ENCODE data around the gene ENPP3.

Gene ENPP3

DNA sequence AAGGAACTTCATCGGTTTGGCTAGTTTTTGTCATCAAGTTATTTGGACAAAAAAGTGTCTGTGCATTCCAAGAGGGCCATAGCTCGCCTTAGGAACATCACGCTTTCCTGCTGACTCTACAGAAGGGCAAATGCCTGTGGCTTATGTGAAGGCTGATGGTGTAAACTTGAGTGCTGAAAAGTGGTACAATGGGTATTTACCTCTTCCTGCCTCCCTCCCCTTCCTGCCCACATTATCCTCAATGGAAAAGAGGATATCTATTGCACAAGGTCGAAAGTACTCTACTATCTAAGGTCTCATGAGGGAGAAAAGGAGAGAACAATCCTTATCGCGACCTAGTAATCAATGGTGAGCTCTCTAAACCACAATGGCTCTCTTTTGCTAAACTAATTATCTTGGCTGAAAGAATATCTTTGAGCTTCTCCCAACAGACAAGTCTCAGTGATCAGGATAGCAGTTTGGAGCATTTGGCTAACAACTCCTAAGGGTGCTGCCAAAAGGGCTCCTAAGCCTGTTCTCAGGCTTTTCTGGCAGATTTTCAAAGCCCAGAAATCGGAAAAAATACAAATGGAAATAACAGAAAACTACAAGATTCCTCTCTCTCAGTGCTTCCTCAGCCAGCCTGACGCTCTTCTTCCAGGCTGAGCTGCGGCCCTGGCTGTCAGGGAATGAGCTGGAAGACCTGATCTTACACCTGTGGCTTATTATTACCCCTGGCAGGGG lies 128.1 kb downstream of the ENPP3 start:
- no peak for DNase-seq (ENCODE audit: low spot score)

DNA sequence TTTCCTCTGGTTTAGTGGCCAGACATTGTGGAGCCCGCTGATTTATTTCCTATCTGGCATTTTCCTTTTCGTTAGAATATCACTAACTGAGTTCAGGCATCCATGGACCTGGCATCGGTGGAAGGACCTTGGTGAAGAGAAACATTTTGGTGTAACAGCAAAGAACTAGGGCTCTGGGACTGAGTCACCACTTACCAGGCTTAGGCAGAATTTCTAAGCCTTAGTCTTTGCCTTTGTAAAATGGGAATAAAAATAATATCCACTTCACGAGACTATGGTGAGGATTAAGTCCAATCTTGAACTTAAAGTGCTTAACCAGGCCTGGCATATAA lies 128.7 kb downstream of the ENPP3 start:
- DNase-seq (ENCODE audit: low spot score), result no peak

- no peak for DNase-seq (ENCODE audit: low spot score)
These were observed 129.5 kb downstream of the ENPP3 start for GRCh38 chr6:131766631-131767030.

DNA sequence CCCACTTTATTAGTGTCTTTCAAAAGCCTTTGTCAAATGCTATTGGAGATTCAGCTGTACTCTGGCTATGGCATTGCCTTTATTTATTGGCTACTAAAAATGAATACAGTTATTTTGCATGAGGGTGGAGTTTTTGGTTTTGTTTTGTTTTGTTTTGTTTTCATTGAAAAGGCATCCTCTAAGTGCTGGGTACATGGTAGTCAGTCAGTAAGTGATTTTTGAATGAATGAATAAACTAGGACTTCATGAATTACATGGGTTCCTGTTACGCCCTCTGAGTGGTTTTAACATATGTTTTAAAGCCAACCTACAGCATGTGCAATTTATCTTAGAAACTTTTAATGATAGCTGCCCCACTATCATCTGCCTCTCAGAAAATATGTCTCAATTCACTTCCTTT lies 131.9 kb downstream of the ENPP3 start:
- DNase-seq (ENCODE audit: low spot score), result no peak

GRCh38 chr6:131769385-131770141 lies 132.5 kb downstream of the ENPP3 start:
- DNase-seq (ENCODE audit: low spot score), result no peak

- DNase-seq (ENCODE audit: low spot score), result no peak
These were observed 133.7 kb downstream of the ENPP3 start for GRCh38 chr6:131770776-131771175.

GRCh38 chr6:131773284-131773950 lies 136.3 kb downstream of the ENPP3 start:
- no peak for DNase-seq (ENCODE audit: low spot score)

DNA sequence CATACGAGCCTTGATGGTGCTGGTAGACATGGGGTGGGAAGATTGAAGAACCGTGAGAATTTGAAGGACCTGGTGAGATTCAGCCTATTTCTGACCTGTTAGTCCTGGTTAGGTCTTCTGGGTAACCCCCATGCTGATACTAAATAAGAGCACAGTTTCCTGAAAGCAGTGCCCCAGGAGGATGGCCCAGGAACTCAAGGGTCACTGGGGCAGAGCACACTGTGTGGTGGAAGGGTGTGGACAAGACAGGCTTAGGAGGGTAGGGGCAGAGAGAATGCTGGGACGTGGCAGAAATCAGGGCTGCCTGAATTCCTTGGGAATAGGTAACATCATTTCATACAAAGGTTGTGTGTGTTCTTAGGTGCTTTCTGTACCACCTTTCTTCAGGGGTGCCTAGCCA lies 138.8 kb downstream of the ENPP3 start:
- no peak for DNase-seq (ENCODE audit: low spot score)

DNA sequence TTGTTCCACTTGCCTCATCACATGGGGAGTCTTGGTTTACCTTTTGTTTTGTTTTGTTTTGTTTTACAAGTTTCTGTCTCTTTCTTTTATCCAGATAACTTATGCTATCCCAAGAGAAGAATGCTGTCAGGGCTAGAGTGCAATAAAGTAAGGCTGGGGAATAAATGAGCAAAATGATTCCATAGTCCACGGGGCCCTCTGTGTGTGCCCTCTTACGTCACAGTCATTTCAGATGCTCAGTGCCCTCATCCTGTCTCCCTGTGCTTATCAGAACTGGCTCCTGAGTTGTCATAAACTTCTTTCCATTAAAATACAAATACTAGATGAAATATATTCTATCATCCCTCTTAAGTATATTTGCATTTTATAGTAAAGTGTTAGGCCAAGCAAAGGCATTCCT lies 139.9 kb downstream of the ENPP3 start:
- DNase-seq (ENCODE audit: low spot score), result no peak

DNA sequence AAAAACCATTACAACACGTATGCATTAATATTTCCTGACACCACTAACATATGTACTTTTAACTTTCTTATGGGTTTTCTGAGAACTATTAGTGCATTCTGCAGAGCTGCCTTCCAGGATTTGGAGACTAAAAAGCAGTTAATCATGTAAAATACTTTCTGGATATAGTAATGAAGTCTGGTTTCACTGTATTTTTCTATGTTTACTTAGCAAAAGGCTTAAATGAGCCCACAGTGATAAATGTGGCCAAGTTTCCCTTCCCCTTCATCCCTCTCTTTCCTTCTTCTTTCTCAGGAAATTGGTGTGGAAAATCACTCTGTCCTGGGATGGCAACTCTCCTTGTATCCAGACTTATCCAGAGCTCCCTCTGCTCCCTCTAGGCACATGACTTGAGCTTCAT lies 141.1 kb downstream of the ENPP3 start:
- DNase-seq (ENCODE audit: low spot score), result no peak

DNA sequence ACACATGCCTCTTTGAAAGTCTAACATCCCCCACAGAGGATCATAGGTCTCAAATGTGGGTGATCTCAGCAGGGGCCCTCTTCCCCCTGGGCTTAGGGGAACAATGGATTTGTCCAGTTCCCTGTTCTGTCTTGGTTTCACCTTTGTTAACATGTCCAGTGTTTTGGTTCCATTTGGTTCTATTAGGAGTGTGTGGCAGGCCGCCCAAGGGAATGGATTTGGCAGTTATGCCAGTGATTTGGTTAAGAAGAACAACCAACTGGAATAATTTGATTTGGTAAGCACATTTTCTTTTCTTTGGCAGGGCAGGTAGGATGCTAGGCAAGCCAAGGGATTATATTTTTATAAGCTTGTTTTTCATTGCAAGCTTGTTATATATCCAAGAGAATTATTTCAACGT lies 142.2 kb downstream of the ENPP3 start:
- no peak for DNase-seq (ENCODE audit: low spot score)

DNA sequence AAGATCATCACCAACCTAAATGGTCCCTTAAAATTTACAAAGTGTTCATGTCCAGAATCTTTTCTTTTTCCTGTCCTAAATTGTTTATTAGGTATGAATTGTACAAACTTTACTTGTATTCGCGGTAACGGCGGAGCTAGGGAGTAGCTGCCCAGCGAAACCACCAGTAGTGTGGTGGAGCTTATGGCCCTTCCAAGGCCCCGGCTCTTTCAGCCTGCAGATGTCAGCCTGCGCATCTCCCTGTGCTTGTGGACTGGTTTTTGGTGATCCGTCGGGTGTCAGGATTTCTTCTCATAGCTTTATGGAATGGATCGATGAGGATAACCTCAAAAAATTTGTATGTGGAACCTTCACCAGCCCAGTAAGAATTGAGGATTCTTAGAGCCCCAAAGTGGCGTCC lies 143.5 kb downstream of the ENPP3 start:
- DNase-seq (ENCODE audit: low spot score), result no peak

GRCh38 chr6:131781687-131782086 lies 144.6 kb downstream of the ENPP3 start:
- DNase-seq (ENCODE audit: low spot score), result no peak

- no peak for DNase-seq (ENCODE audit: low spot score)
These were observed 145.7 kb downstream of the ENPP3 start for GRCh38 chr6:131782764-131783163.

- DNase-seq (ENCODE audit: low spot score), result no peak
These were observed 147.5 kb downstream of the ENPP3 start for GRCh38 chr6:131784561-131784960.

GRCh38 chr6:131787079-131787478 lies 150.0 kb downstream of the ENPP3 start:
- no peak for DNase-seq (ENCODE audit: low spot score)

GRCh38 chr6:131787766-131788712 lies 150.9 kb downstream of the ENPP3 start:
- no peak for DNase-seq (ENCODE audit: low spot score)

GRCh38 chr6:131789219-131789618 lies 152.1 kb downstream of the ENPP3 start:
- no peak for DNase-seq (ENCODE audit: low spot score)

- no peak for DNase-seq (ENCODE audit: low spot score)
These were observed 154.4 kb downstream of the ENPP3 start for GRCh38 chr6:131791476-131791875.

DNA sequence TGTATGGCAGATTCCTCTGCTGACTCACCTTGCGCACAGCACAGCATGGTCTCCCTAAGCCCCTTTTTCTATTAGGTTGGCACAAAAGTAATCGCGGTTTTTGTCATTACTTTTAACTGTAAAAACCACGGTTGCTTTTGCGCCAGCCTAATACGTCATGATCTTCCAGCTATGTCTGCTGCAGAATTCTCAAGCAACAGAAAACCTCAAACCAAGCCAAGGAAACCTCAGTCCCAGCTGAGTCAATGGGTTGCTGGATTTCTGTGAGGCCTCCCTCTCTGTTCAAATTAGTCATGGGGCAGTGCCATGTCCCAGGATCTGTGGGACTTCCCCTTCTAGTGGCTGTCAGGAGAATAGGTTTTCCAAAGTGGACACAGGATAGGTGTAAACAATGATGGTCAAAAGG lies 155.0 kb downstream of the ENPP3 start:
- no peak for DNase-seq (ENCODE audit: low spot score)

- no peak for DNase-seq (ENCODE audit: low spot score)
These were observed 158.3 kb downstream of the ENPP3 start for GRCh38 chr6:131795366-131795765.

Measured in CD4-positive, alpha-beta T cell treated with Interleukin-6 at 100 ng/mL for 8 hours (primary cell).